Lower leg skin (tissue), 3 donors: ENCODE measurements around the gene LINGO3.

Source experiments
- CTCF ChIP-seq, 3 donors: fragments of 450-650 bp; IDR thresholded peaks; one replicate each; pipeline ENCODE4 v1.5.1; 2016; ENCODE audit warnings: antibody characterized with exemption in 3 of 3, mild to moderate bottlenecking in 3 of 3, moderate library complexity in 2 of 3
- POLR2A ChIP-seq, 2 donors: fragments of 450-650 bp; IDR thresholded peaks; one replicate each; pipeline ENCODE4 v1.6.1; 2016 to 2017; ENCODE audit warnings: antibody characterized with exemption in 2 of 2, mild to moderate bottlenecking in 1 of 2, moderate library complexity in 1 of 2

- TF ChIP-seq CTCF (IDR thresholded peaks at IDR 0.05) (no peak), POLR2A (IDR thresholded peaks at IDR 0.05) (no peak)
Measured at GRCh38 chr19:2283835-2284507, 24.0 kb downstream of the LINGO3 start.
